Erythroblast (primary cell): ENCODE measurements around the gene SMIM29.
"Not testable (repeated sequence)": the region's sequence is repeated elsewhere in the genome, so short reads cannot be mapped to it uniquely, and the experiment has no call there.

ENCODE experiments used
- DNase-seq, 2 experiments: peaks; one replicate each; lab custom pipeline; 2025; lab: John Stamatoyannopoulos, UW
- GATA1 ChIP-seq: IDR thresholded peaks from 2 replicates; pipeline ENCODE4 v1.6.1; 2011; ENCODE audit warnings: low read depth, mild to moderate bottlenecking, control low read depth, low read length, moderate library complexity
- POLR2A ChIP-seq: IDR thresholded peaks from 2 replicates; pipeline ENCODE4 v1.6.1; 2011; ENCODE audit warnings: mild to moderate bottlenecking, low read length

SMIM29 gene

DNA sequence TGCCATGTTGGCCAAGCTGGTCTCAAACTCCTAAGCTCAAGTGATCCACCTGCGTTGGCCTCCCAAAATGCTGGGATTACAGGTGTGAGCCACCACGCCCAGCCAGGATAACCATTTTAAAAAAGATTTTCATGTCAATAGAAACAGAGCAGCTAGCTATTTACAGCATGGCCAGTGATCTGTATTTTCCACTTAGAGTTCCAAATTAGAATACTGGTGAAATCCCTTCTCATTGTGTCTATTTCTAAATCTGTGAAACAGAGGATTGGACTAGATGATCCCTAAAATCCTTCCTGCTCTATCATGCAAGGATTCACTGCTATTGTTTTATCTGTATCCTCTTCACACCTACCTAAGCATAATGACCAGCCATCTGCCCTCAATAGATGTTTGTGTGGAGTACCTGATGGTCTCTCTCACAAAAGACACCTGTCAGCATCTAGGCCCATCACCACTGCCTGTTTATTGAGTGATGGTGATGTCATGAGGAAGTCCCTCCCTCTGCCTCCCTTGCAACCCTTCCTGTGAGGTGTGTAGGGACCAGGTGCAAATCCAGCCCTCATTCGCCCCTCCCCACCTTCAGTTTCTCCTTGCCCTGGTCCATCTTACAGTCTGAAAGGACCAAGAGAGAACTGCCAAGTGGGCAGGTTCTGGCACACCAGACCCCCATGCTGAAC is 26.5 kb upstream of the SMIM29 start:
- no peak for DNase-seq
- no peak for TF ChIP-seq POLR2A
- TF ChIP-seq GATA1 = no peak

- TF ChIP-seq POLR2A (no peak), GATA1 (no peak)
Measured at GRCh38 chr6:34274129-34274528, 25.3 kb upstream of the SMIM29 start.

GRCh38 chr6:34273242-34273805 is 24.5 kb upstream of the SMIM29 start:
- TF ChIP-seq POLR2A (no peak), GATA1 (peak; percentile 22)
- peak; percentile 81 to 88 for DNase-seq

More at GRCh38 chr6:34274129-34274528, 25.3 kb upstream of the SMIM29 start:
- DNase-seq = no peak

DNA sequence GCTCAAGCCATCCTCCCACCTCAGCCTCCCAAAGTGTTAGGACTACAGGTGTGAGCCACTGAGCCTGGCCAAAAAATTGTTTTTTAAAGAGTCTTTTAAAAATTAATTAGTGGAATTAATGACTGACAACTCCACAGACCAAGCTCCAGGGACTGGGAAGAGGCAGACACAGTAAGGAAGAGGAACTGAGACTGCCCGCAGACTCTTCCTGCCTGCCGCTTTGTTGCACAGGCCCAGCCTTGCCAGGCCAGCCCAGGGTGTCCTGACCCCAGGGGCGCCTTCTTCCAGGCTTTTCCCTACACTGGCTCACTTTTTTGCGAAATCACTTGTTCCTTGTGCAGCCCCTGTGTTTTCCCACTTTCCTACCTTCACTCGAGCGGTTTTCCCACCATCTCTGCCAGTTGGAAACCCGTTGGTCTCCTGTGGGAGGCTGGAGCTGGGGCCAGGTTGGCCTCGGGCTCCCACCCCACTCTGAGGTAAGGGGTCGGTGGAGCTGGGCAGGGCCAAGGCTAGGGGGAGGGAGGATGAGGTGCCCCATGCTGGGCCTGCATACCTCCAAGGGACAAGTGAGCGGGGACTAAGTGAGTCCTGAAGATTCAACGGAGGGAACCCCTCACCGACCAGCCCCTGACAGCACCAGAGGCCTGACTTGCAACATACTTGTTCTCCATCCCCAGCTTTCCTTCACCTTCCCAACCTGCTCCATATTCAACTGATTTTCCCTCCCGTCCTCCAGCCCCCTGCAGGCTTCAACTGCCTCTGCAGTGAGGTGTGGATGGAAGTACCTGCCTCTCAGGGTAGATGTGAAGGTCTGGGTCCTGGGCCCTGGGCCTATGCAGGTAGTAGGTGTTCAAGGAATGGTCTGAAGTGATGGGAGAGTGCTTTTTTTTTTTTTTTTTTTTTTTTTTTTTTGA is 23.5 kb upstream of the SMIM29 start:
- no peak for DNase-seq
- TF ChIP-seq POLR2A = no peak
- TF ChIP-seq GATA1 = no peak

GRCh38 chr6:34269658-34270341 is 21.0 kb upstream of the SMIM29 start:
- not testable (repeated sequence) for DNase-seq

GRCh38 chr6:34269132-34269531 is 20.3 kb upstream of the SMIM29 start:
- DNase-seq = not testable (repeated sequence)

DNA sequence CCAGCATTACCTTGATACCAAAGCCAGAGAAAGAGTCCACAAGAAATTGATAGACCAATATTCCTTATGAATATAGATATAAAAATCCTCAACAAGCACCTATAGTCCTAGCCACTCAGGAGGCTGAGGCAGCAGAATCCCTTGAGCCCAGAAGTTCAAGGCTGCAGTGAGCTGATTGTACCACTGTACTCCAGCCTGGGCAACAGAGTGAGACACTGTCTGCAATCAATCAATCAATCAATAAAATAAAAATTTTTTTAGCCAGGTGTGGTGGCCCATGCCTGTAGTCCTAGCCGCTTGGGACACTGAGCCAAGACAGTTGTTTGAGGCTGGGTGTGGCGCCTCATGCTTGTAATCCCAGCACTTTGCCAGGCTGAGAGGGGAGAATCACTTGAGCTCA is 18.9 kb upstream of the SMIM29 start:
- DNase-seq = no peak

GRCh38 chr6:34263484-34263883 is 14.7 kb upstream of the SMIM29 start:
- DNase-seq = not testable (repeated sequence)

More for the DNA sequence above, 18.9 kb upstream of the SMIM29 start:
- no peak for TF ChIP-seq GATA1
- TF ChIP-seq POLR2A = no peak

DNA sequence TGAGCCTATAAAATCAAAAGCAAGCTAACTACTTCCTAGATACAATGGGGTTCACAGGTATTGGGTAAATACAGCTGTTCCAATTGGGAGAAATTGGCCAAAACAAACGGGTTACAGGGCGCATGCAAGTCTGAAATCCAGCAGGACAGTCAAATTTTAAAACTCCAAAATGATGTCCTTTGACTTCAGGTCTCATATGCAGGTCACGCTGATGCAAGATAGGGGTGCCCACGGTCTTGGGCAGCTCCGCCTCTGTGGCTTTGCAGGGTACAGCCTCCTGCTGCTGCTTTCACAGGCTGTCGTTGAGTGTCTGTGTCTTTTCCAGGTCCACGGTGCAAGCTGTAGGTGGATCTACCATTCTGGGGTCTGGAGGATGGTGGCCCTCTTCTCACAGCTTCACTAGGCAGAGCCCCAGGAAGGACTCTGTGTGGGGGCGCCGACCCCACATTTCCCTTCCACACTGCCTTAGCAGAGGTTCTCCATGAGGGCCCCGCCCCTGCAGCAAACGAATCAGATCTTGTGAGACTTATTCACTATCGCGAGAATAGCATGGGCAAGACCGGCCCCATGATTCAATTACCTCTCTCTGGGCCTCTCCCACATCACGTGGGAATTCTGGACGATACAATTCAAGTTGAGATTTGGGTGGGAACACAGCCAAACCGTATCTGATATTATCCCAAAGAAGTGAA is 11.9 kb upstream of the SMIM29 start:
- DNase-seq = no peak
- no peak for TF ChIP-seq GATA1
- no peak for TF ChIP-seq POLR2A

- DNase-seq = no peak
- TF ChIP-seq POLR2A (no peak), GATA1 (no peak)
Measured at GRCh38 chr6:34259529-34260069, 10.8 kb upstream of the SMIM29 start.

DNA sequence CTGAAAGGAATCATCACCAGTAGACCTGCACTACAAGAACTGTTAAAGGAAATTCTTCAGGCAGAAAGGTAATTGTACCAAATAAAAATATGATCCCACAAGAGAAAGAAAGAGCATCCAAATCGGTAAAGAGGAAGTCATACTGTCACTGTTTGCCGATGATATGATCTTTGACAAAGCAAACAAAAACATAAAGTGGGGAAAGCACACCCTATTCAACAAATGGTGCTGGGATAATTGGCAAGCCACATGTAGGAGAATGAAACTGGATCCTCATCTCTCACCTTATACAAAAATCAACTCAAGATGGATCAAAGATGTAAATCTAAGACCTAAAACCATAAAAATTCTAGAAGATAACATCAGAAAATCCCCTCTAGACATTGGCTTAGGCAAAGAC is 3.6 kb upstream of the SMIM29 start:
- DNase-seq = not testable (repeated sequence)

DNA sequence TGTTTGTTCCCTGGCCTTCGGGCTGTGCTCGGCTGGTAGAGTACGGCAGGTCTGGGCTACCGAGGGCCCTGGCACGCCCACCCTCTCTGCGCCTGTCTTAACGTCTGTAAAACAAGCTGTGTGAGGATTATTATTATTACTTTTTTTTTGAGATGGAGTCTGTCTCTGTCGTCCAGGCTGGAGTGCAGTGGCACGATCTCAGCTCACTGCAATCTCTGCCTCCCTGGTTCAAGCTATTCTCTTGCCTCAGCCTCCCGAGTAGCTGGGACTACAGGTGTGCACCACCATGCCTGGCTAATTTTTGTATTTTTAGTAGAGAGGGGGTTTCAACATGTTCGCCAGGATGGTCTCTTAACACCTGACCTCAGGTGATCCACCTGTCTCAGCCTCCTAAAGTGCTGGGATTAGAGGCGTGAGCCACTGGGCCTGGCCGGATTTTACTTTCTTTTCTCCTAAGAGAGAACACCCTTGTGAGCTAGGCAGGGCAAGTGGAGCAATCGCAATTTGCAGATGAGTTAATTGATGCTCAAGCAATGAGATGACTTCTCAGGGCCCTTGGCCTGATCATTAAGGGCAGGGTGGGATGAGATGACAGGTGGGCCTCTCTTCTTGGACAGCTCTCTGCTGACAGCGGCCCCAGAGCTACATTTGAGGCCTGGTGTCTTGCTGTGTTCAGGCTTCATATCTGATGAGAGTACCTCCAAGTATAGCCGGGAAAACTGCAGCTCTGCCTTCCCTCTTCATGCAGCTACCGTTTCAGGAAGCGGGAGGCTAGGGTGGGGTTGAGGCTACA is 859 bp upstream of the SMIM29 start:
- no peak for DNase-seq
- TF ChIP-seq POLR2A = no peak
